ENCODE data around the gene TMPRSS11A.

DNA sequence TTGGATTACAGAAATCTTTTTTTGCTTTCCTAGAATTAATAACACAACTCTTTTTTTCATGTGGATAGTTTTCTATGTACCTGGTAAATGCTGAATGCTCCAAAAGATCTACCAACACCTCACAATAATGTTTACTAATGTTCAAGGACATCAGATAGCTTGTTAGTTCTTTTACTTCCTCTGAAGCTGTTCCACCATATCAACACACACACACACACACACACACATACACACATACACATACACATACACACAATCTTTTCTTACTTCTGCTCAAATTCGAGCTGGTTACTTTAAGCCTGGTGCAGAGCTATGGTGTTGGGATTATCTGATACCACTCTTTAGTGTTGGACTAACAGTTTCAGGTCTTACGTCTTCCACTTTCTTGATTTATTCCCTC, 51.2 kb downstream of the TMPRSS11A start:
- TF ChIP-seq ZNF335 (CRISPR knock-in tag; IDR thresholded peaks at IDR 0.05) (no peak), MAFF (IDR thresholded peaks at IDR 0.05; ENCODE audit: low read depth, low read length) (no peak), SP5 (CRISPR knock-in tag; IDR thresholded peaks at IDR 0.05; ENCODE audit: borderline replicate concordance, low read depth) (no peak), NCOA1 (CRISPR knock-in tag; IDR thresholded peaks at IDR 0.05) (no peak), POLR2A (IDR thresholded peaks at IDR 0.05; ENCODE audit: insufficient read depth in 1 of 2, low read depth in 2 of 2, low read length in 2 of 2) (no peak)
- TF ChIP-seq, protein P1, sequence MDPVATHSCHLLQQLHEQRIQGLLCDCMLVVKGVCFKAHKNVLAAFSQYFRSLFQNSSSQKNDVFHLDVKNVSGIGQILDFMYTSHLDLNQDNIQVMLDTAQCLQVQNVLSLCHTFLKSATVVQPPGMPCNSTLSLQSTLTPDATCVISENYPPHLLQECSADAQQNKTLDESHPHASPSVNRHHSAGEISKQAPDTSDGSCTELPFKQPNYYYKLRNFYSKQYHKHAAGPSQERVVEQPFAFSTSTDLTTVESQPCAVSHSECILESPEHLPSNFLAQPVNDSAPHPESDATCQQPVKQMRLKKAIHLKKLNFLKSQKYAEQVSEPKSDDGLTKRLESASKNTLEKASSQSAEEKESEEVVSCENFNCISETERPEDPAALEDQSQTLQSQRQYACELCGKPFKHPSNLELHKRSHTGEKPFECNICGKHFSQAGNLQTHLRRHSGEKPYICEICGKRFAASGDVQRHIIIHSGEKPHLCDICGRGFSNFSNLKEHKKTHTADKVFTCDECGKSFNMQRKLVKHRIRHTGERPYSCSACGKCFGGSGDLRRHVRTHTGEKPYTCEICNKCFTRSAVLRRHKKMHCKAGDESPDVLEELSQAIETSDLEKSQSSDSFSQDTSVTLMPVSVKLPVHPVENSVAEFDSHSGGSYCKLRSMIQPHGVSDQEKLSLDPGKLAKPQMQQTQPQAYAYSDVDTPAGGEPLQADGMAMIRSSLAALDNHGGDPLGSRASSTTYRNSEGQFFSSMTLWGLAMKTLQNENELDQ (CRISPR knock-in tag; IDR thresholded peaks at IDR 0.05; ENCODE audit: borderline replicate concordance), result no peak

Data from HepG2 (cell line).